HS-5 (cell line): ENCODE data around the gene KCNAB2.

Source experiments
- DNase-seq: peaks from one replicate; pipeline ENCODE4 v3.0.0-alpha.2; 2012; ENCODE audit warnings: low read depth

KCNAB2 gene

DNA sequence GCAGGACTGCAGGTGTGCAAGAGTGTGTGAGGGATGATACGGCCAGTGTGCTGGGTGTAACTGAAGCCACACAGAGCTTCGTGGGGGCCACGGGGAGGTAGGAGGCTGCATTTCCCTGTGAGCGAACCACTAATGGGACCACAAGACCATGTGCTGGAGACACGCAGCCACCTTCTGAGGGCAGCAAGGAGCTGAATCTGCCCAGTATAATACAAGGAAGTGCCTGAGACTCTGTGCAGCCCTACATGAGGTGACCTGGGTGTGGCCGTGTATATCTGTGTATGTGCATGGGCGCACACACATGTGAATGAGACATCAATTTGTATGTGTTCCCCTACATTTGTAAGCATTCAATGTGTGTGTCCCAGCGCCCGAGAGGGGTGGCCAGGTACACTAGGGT, 83.6 kb downstream of the KCNAB2 start:
- no peak for DNase-seq

DNA sequence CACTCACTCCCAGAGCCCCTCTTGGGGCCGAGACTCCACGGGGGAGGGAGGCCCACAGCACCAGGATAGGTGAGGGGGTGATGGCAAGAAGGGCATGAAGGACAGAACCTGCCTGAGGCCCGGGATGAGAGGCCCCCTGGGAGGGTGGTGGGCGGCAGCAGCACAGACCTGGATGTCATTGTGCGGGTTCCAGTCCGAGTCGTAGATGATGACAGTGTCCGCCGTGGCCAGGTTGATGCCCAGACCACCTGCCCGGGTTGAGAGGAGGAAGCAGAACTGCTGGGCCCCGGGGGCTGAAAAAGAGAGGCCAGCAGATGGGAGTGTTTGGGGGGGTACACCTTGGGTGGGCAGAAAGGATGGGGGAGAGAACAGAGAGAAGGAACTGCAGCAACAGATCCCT, 84.3 kb downstream of the KCNAB2 start:
- DNase-seq, result no peak

- DNase-seq, result no peak
These were observed 84.9 kb downstream of the KCNAB2 start for GRCh38 chr1:6130596-6130995.

GRCh38 chr1:6131561-6131960, 85.9 kb downstream of the KCNAB2 start:
- DNase-seq, result no peak

- no peak for DNase-seq
These were observed 87.6 kb downstream of the KCNAB2 start for GRCh38 chr1:6133146-6133895.

GRCh38 chr1:6134206-6134605, 88.5 kb downstream of the KCNAB2 start:
- no peak for DNase-seq

DNA sequence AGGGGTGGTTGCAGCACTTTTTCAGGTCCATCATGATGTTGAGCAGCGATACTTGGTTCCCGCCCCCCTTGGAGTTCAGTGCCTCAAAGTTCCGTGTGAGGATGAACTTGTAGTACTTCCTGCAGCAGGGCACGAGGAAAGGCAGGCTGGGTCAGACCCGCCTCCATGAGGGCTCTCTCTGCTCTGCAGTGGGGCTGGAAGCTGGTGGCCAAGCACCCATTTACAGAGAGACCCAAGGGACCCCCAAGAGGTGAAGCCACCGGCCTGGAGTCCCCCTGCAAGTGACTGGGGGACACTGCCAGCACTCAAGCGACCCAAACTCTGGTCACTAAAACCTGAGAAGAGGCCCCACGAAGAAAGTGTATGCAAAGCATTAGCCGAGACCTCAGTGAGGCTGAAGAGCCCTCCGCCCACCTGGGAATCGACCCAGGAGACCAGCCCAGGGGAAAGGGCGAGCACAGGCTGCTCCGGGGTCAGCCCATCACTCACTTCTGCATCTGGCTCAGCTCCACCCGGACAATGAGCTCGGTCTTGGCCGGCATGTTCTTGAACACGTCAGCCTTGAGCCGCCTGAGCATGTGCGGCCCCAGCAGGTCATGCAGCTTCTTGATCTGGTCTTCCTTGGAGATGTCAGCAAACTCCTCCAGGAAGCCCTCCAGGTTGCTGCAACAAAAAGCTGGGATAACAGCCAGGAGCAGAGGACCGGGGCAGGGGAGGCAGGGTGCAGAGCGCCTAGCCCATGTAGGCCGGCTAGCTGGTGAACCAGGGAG, 89.2 kb downstream of the KCNAB2 start:
- no peak for DNase-seq

DNA sequence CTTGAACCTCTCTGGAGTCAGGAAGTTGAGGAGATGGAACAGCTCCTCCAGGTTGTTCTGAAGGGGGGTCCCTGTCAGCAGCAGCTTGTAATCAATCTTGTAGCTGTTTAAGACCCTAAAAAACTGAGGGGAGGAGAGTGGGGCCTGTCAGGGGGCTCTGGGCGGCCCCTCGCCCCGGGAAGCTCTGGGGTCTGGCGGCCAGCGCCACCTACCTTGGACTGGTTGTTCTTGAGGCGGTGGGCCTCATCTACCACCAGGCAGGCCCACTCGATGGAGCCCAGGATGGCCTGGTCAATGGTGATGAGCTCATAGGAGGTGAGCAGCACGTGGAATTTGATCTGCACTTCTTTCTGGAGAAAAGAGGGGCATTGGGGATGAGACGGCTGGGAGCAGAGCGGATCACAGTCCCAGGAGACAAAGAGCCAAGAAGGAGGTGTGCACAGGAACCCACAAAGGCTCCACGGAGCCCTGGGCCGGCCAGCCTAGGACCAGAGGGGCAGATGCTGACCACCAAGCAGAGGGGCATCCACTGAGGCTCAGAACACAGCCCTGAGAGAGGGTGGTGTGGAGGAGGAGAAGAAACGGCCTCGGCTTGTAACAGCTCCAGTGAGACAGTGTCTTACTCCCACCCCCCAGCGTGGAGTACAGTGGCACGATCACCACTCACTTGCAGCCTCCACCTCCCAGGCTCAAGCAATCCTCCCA, 91.0 kb downstream of the KCNAB2 start:
- DNase-seq, result no peak

DNA sequence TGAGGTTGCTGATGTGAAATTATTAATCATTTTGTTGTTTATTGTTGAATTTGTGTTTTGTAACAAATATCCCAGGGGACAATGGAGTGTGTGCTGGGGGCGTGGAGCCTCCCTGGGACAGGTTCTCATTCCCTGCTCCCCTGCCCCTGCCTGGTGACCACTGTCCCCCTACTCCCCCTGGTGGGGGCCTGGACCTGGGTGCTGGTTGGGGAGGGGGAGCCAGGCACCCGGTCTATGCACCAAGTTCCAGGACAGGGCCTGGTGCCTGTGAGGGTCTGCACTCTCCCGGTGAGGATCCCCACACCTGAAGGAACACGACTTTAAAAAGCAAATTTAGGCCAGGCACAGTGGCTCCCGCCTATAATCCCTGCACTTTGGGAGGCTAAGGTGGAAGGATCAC, 92.1 kb downstream of the KCNAB2 start:
- DNase-seq, result no peak

DNA sequence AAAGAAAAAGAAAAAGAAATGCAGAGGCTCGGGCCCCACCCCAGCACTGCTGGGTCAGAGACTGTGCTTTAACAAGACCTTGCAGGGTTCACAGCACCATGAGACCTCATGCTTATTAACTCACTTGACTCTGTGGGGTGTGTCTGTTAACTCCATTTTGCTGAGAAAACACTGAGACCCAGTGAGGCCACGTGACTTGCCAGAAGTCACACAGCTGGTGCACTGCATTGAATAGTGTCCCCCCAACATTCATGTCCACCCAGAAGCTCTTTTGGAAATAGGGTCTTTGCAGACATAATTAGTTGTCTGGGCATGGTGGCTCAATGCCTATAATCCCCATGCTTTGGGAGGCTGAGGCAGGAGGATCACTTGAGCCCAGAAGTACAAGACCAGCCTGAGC, 94.7 kb downstream of the KCNAB2 start:
- no peak for DNase-seq

- no peak for DNase-seq
These were observed 95.9 kb downstream of the KCNAB2 start for GRCh38 chr1:6141592-6141991.

GRCh38 chr1:6142036-6142621, 96.4 kb downstream of the KCNAB2 start:
- DNase-seq, result no peak

DNA sequence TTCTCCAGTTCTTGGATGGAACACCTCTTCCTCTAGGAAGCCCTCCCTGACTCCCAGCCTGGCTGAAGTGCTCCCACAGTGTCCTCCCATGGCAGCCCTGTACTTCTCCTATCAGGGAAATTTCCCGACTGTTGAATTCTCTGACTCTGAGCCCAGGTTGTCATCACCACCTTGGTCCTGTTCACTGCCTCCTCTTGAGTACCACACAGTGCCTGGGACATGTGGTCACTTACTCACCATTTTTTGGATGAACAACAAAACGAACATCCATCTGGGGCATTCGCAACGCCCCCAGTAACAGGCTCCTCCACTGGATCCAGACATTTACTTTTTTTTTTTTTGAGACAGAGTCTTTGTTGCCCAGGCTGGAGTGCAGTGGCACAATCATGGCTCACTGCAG, 97.0 kb downstream of the KCNAB2 start:
- DNase-seq, result no peak

GRCh38 chr1:6143395-6143794, 97.7 kb downstream of the KCNAB2 start:
- no peak for DNase-seq

DNA sequence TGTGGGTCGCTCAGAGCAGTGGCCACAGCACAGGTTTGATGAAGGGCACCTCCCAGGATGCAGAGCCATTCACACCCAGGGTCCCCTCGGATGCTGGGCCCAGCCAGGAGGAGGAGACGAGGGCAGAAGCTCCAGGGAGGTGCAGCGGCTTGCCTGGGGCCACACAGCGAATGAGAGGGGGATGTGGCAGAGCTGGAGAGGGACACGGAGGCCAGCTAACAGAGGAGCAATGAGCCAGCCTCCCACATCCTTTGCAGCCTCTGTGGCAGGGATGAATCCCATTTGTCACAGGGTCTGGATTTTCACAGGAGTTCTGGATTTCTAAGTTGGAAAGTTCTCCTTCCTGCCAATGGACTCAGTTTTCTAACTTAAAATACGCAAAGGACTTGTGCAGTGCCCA, 98.5 kb downstream of the KCNAB2 start:
- no peak for DNase-seq

DNA sequence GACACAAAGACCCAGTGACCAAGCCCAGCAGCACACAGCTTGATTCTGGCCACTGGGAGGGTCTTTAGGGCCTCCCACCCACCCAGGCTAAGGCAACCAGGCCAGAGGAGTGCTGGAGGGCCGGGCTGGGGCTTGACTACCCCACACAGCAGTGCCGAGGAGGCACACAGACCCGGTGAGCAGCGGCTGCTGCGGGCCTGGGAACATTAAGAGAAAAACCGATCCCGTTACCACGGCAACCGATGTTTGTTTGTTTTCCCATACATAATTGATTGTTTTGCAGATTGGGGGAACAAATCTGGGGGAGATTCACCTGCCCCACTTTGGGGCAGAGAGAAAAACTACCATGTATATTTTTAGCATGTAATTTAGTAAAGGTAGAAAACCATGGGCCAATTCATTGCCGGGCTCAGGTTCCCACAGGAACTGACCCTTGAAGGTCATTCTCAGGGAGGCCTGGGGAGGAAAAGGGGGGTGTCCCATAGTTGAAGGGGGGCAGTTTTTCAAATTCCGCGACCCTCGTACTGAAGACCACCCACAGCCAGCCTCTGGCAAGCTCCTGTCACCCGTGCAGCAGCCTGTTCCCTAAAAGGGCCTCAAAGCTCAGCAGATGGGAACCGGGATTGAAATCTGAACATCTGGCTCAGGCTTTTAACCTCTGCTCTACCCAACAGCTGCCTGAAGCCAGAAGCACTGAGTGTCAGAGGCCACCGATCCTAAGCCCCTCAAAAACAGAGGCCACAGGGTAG, 99.1 kb downstream of the KCNAB2 start:
- DNase-seq, result no peak

DNA sequence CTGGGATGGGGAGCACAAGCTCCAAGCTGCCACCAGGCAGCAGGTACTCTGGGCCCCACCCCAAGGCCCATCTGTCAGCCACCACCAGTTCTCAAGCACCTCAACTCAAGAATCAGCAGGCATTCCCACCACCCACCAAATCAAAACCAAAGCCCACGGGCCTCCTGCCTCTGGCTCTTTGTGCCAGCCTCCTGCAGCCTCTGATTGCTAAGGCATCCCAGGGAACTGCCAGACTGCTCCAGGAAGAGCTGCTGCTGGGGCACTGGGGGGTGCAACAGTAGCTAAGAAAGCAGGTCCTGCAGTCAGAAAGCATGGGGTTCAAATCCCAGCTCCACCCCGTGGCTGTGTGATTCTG, 99.7 kb downstream of the KCNAB2 start:
- DNase-seq, result no peak

- DNase-seq, result no peak
These were observed 100.2 kb downstream of the KCNAB2 start for GRCh38 chr1:6145864-6146410.

DNA sequence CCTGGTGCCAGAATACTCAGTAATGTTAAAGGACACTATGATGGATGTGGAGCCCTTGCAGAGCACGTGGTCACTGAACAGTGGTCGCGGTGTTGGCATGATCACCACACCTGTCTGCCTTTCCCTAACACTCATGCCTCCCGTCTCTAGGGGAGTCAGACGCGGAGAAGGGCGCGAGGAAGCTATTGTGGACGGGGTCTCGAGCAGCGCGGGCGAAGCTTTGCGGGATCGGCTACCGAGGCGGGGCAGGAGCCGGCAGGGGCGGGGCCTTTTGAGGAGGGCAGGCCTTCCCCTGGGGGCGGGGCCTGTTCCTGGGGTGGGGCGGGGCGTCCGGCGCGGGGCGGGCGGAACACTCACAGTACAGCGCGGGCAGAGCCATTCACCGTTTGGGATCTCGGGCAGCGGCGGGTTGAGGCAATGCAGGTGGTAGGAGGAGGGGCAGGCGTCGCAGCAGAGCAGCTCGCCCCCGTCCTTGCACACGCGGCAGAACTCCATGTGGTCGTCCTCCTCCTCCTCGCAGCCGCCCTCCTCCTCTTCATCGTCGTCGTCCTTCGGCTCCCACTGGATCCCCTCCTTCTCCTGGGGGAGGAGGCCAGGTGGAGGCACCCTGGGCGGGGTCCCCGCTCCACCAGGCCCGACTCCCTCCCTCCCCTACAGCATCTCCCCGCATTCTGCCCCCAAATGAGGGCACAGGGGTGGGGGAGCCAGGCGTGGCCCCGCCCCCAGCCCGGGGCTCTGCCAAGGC, 103.0 kb downstream of the KCNAB2 start:
- DNase-seq, result no peak

DNA sequence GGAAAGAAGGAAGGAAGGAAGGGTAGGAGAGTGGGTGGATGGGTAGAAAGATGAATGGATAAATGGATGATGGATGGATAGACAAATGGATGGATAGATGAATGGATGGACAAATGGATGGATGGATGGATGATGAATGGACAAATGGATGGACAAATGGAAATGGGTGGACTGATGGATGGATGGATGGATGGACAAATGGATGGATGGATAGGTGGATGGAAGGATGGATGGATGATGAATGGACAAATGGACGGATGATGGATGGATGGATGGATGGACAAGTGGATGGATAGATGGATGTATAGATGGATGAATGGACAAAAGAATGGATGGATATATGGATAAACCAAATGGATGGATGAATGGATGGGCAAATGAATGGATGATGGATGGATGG, 103.9 kb downstream of the KCNAB2 start:
- no peak for DNase-seq
